C4-2B (cell line): ENCODE measurements around the gene NR2F1.

Experiments used
- ZFX ChIP-seq: fragments of 450-650 bp; IDR thresholded peaks from 2 replicates; pipeline ENCODE4 v1.6.1; 2017
- TF ChIP-seq, protein P1 (sequence below): fragments of 450-650 bp; conservative IDR thresholded peaks from 2 replicates; pipeline ENCODE4 v1.5.1; 2017; ENCODE audit warnings: mild to moderate bottlenecking

DNA sequence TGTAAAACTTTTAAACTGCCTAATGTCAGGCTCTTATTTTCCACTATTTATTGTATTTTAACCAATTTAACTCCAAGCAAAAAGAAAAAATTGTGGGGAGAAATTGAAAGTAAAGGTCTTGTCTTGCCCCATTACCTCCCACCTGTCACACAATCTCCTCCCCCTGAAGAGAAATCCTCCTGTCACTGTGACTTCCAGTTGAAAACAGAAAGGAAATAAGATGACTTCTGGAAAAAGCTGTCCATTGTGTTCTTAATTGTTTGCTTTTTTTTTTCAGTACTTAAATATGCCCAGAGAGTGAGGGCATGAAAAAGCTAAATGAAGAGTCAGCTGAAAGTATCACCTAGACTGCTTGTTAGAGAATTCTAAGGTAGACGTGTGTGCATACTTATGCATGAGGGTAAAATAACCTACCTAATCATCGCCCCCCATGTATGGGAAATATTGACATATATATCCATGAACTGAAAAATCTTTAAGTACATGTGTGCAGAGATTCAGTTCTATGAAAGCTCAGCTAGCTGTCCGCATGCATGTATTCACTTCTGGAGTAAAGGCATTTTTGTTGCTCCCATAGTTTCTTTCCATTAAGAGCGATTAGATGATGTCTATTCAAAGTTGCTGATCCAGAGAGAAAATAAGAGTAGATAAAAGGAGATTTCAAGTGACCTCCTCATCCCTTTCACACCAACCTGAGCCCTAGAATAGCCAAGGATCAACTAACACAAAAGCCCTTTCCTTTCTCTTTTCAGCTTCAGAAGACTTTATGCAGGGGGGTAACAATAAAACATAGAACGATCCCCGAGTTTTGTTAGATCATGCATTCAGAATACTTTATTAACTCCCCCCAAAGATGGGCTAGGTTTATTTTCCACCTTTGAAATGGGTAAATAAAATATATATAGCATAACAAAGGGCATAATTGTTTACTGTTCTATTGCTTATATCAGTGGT is 7.3 kb upstream of the NR2F1 start:
- no peak for TF ChIP-seq ZFX
- TF ChIP-seq, protein P1, sequence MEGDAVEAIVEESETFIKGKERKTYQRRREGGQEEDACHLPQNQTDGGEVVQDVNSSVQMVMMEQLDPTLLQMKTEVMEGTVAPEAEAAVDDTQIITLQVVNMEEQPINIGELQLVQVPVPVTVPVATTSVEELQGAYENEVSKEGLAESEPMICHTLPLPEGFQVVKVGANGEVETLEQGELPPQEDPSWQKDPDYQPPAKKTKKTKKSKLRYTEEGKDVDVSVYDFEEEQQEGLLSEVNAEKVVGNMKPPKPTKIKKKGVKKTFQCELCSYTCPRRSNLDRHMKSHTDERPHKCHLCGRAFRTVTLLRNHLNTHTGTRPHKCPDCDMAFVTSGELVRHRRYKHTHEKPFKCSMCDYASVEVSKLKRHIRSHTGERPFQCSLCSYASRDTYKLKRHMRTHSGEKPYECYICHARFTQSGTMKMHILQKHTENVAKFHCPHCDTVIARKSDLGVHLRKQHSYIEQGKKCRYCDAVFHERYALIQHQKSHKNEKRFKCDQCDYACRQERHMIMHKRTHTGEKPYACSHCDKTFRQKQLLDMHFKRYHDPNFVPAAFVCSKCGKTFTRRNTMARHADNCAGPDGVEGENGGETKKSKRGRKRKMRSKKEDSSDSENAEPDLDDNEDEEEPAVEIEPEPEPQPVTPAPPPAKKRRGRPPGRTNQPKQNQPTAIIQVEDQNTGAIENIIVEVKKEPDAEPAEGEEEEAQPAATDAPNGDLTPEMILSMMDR = no peak
